K562 (cell line): ENCODE results near the gene FPGS. TPM values are rescaled to one million over a fixed set of nuclear protein-coding genes. Genes with fewer than 3 reads are reported as not detected.

Source experiments
- ATAC-seq: fragments of 200-7000 bp; cut with Tn5 transposase; 3 replicates; pipeline ENCODE4 v1.9.1; 2020; ENCODE audit warnings: moderate library complexity
- BruUV-seq: library from RNA; stranded (reverse); fragments of 400-500 nt; replicated peaks from 2 replicates; lab custom pipeline; 2021; lab: Mats Ljungman, UMichigan
- CTCF ChIA-PET: fragments of 300-600 bp; formaldehyde crosslinking; extraction: SDS; loops from one replicate; lab custom pipeline; 2021; ENCODE audit warnings: low intra/inter-chr PET ratio; lab: Yijun Ruan, JAX
- POLR2A ChIA-PET: fragments of 300-600, 350-650 bp; sonication (Branson Sonifier 250); formaldehyde crosslinking; extraction: SDS; loops from one replicate; lab custom pipeline; 2021; ENCODE audit warnings: antibody characterized with exemption, inconsistent platforms; lab: Yijun Ruan, JAX
- DNase-seq, 4 experiments: peaks; one replicate each; pipeline versions ENCODE4 v3.0.0 to v3.0.0-alpha.2; 2011 to 2018; ENCODE audit warnings: low spot score in 3 of 4, mixed read lengths in 3 of 4; ENCODE audit errors: extremely low read depth in 1 of 4
- FAIRE-seq: peaks from 2 replicates; lab custom pipeline; 2011; peaks lifted over from hg19 to GRCh38; lab: Jason Lieb, UNC
- H2AFZ ChIP-seq: 2 replicates; pipeline ENCODE4 v1.6.0; 2011; ENCODE audit warnings: low read depth, low read length, control low read depth, inconsistent platforms
- H3K27ac ChIP-seq: fragments of 200-600 bp; 3 replicates; pipeline ENCODE4 v1.8.0; 2011; ENCODE audit warnings: low read depth, mild to moderate bottlenecking, control low read depth, inconsistent platforms, low read length, moderate library complexity, mixed read lengths; ENCODE audit errors: extremely low read depth
- H3K27me3 ChIP-seq, 2 experiments: fragments of 300-600 bp in 1 of 2; 2 replicates in 1 of 2; 3 replicates in 1 of 2; pipeline versions ENCODE4 v1.6.0 to v1.8.0; 2011; ENCODE audit warnings: inconsistent platforms in 2 of 2, low read length in 2 of 2, mild to moderate bottlenecking in 1 of 2, mixed read lengths in 1 of 2, moderate library complexity in 1 of 2; ENCODE audit not compliant: control insufficient read depth in 2 of 2, insufficient read depth in 2 of 2
- H3K36me3 ChIP-seq: fragments of 300-600 bp; 3 replicates; pipeline ENCODE4 v1.8.0; 2011; ENCODE audit warnings: mild to moderate bottlenecking, low read length, inconsistent platforms; ENCODE audit not compliant: control insufficient read depth, insufficient read depth
- H3K4me1 ChIP-seq, 2 experiments: fragments of 200-600 bp in 1 of 2; replicated peaks in 1 of 2; 2 replicates in 1 of 2; 3 replicates in 1 of 2; pipeline versions ENCODE4 v1.5.1 to v1.8.0; 2011; ENCODE audit warnings: inconsistent platforms in 2 of 2, low read length in 2 of 2, mild to moderate bottlenecking in 1 of 2, mixed read lengths in 1 of 2, moderate library complexity in 1 of 2; ENCODE audit not compliant: control insufficient read depth in 2 of 2, insufficient read depth in 2 of 2
- H3K4me2 ChIP-seq: 2 replicates; pipeline ENCODE4 v1.6.1; 2011; ENCODE audit warnings: low read length, control low read depth, inconsistent platforms, mixed read lengths; ENCODE audit not compliant: insufficient read depth
- H3K4me3 ChIP-seq: fragments of 200-600 bp; sonication (generic), shearing (Covaris generic); 2 replicates; pipeline ENCODE4 v1.5.1; 2016; ENCODE audit warnings: control low read depth, inconsistent platforms
- H3K79me2 ChIP-seq: fragments of 200-600 bp; 3 replicates; pipeline ENCODE4 v1.8.0; 2011; ENCODE audit warnings: low read length, inconsistent platforms; ENCODE audit not compliant: control insufficient read depth, insufficient read depth
- H3K9ac ChIP-seq, 2 experiments: 2 replicates each; pipeline versions ENCODE4 v1.6.0 to v1.6.1; 2011; ENCODE audit warnings: low read depth in 2 of 2, low read length in 2 of 2, control low read depth in 1 of 2, inconsistent platforms in 1 of 2, mild to moderate bottlenecking in 1 of 2, mixed read lengths in 1 of 2; ENCODE audit not compliant: insufficient read depth in 1 of 2
- H3K9me1 ChIP-seq: one replicate; pipeline ENCODE4 v1.6.0; 2011; ENCODE audit warnings: inconsistent platforms, mild to moderate bottlenecking, low read length, moderate library complexity; ENCODE audit not compliant: control insufficient read depth, insufficient read depth
- H3K9me3 ChIP-seq: replicated peaks from 2 replicates; pipeline ENCODE4 v1.5.1; 2011; ENCODE audit warnings: low read depth, low read length, inconsistent platforms; ENCODE audit not compliant: control insufficient read depth, insufficient read depth
- H4K20me1 ChIP-seq: replicated peaks from 2 replicates; pipeline ENCODE4 v1.6.1; 2011; ENCODE audit warnings: low read length, inconsistent platforms, mixed read lengths; ENCODE audit not compliant: control insufficient read depth, insufficient read depth
- ATF3 ChIP-seq, 2 experiments: fragments of 450-650 bp in 1 of 2; sonication (generic) in 1 of 2; formaldehyde crosslinking in 1 of 2; IDR thresholded peaks in 1 of 2; conservative IDR thresholded peaks in 1 of 2; 2 replicates each; pipeline versions ENCODE4 v1.6.1 to v1.8.1; 2016 to 2023; ENCODE audit warnings: mild to moderate bottlenecking in 2 of 2, moderate library complexity in 2 of 2, inconsistent platforms in 1 of 2, missing genetic modification reagents in 1 of 2
- ATF6 ChIP-seq: sonication (generic); formaldehyde crosslinking; IDR thresholded peaks from 2 replicates; pipeline ENCODE4 v1.4.0; 2020; ENCODE audit warnings: mild to moderate bottlenecking, missing genetic modification reagents
- CEBPB ChIP-seq: fragments of 450-650 bp; IDR thresholded peaks from 2 replicates; pipeline ENCODE4 v1.6.1; 2016; ENCODE audit warnings: missing genetic modification characterization, missing compliant biosample characterization
- HMG20A ChIP-seq: fragments of 450-650 bp; formaldehyde crosslinking; conservative IDR thresholded peaks from 2 replicates; pipeline ENCODE4 v1.4.0; 2020; ENCODE audit warnings: mild to moderate bottlenecking, mixed read lengths
- MNT ChIP-seq, 2 experiments: fragments of 450-650 bp; conservative IDR thresholded peaks; 2 replicates each; pipeline ENCODE4 v1.6.1; 2017; ENCODE audit warnings: mild to moderate bottlenecking in 2 of 2, moderate library complexity in 2 of 2
- NFYB ChIP-seq: IDR thresholded peaks from 2 replicates; pipeline ENCODE4 v1.6.1; 2011; ENCODE audit warnings: mild to moderate bottlenecking, moderate library complexity; ENCODE audit not compliant: insufficient read length; ENCODE audit errors: extremely low read depth
- RBM39 ChIP-seq: fragments of 200-400 bp; formaldehyde crosslinking; optimal IDR thresholded peaks from 2 replicates; pipeline ENCODE3; 2018; ENCODE audit warnings: low read depth, low read length
- RNF219 ChIP-seq: fragments of 250-450 bp; sonication (Bioruptor Pico); IDR thresholded peaks from 2 replicates; pipeline ENCODE4 v1.5.0; 2022; ENCODE audit warnings: mild to moderate bottlenecking
- SP2 ChIP-seq: IDR thresholded peaks from 2 replicates; pipeline ENCODE4 v1.6.1; 2011; ENCODE audit warnings: mild to moderate bottlenecking, low read depth, low read length, moderate library complexity; ENCODE audit not compliant: poor library complexity, severe bottlenecking; ENCODE audit errors: extremely low read depth
- TCF15 ChIP-seq: fragments of 250-450 bp; sonication (Bioruptor Pico); IDR thresholded peaks from 2 replicates; pipeline ENCODE4 v1.8.0; 2022; ENCODE audit warnings: moderate library complexity, mild to moderate bottlenecking, inconsistent platforms
- ZNF696 ChIP-seq: fragments of 250-450 bp; sonication (Bioruptor Pico); conservative IDR thresholded peaks from 2 replicates; pipeline ENCODE4 v1.4.0; 2020; ENCODE audit warnings: mild to moderate bottlenecking, moderate library complexity
- ZZZ3 ChIP-seq: fragments of 450-650 bp; IDR thresholded peaks from 2 replicates; pipeline ENCODE4 v1.6.1; 2016; ENCODE audit warnings: antibody characterized with exemption, mild to moderate bottlenecking, moderate library complexity
- WGBS: fragments of 100-300 bp; shearing (Covaris generic); methylation state at CpG from one replicate; pipeline ENCODE4 v1.1.6; 2016; ENCODE audit warnings: low coverage, mixed read lengths; ENCODE audit not compliant: insufficient coverage; ENCODE audit errors: missing lambda C conversion rate; 5-methylcytosine and 5-hydroxymethylcytosine counted together
- in situ Hi-C: fragments of 300-500 bp; cut with MboI; formaldehyde crosslinking; loops from 4 replicates; pipeline ENCODE4 v1.15.0; 2018; ENCODE audit warnings: inconsistent platforms, mixed read lengths
- intact Hi-C: fragments of 100-400 bp; cut with micrococcal nuclease; formaldehyde crosslinking; loops from 2 replicates; pipeline ENCODE4 v1.14.2; 2022
- polyA plus RNA-seq, 8 experiments: library from polyadenylated mRNA; depleted of rRNA in 4 of 8; stranded (reverse) in 5 of 8; unstranded in 3 of 8; fragments of >200 nt; fragmentation: Nextera tagmentation in 2 of 8; fragmentation: Illumina TruSeq in 1 of 8; extraction: Ambion mirVana in 2 of 8; extraction: Trizol in 1 of 8; gene quantifications; 2 replicates each; pipeline versions ENCODE4 v1.2.1 to v1.2.3, GENCODE V29; 2011 to 2014; ENCODE audit warnings: inconsistent platforms in 1 of 8, missing spikeins in 1 of 8
- total RNA-seq, 7 experiments: library from RNA; depleted of rRNA in 6 of 7; stranded (reverse); fragments of >200 nt in 6 of 7; fragmentation: Illumina TruSeq in 2 of 7; extraction: Trizol in 2 of 7; gene quantifications; 2 replicates each; pipeline versions ENCODE4 v1.2.1 to v1.2.3, GENCODE V29; 2011 to 2021; ENCODE audit warnings: low replicate concordance in 1 of 7

Gene FPGS
- total and polyA plus RNA-seq, 9 of the 15 experiments (the other 6 are each of a cell fraction or from before 2014, with no cell fraction given), result 0.84 to 86.4 (median 59.2) TPM

- WGBS, result 62% methylated on average over 6 of the region's 6 CpGs
- H3K27ac ChIP-seq, result no peak overlapping the region
- in situ Hi-C loops, result no loop called here
- H3K79me2 ChIP-seq, result no peaks in the 10 kb centered on the region
- H3K9ac ChIP-seq, result peak overlapping the region in 1 of 2 experiments; percentile 69; a peak in 1 of 4 replicates
- DNase-seq (no peak), ATAC-seq (peak; percentile 48; the same call in 2 of the 3 replicates), FAIRE-seq (no peak)
- POLR2A ChIA-PET, result interaction anchor here (0.6 kb wide), 3 partner anchors 10 to 54 kb away, joined by 3 to 6 read pairs (median 5); no protein-coding TSS in a partner anchor
- no peaks in the 10 kb centered on the region for H3K36me3 ChIP-seq
- no peaks in the 10 kb centered on the region for H4K20me1 ChIP-seq
- H2AFZ ChIP-seq, result no peak overlapping the region
- H3K9me3 ChIP-seq, result peaks cover 17% of the 10 kb centered on the region
- BruUV-seq, result no TSS peak
- peaks cover 3% of the 10 kb centered on the region for H3K9me1 ChIP-seq
- H3K27me3 ChIP-seq, result no peaks in the 10 kb centered on the region
- intact Hi-C loops, result no loop called here
- H3K4me1 ChIP-seq, result peaks cover 23 to 27% of the 10 kb centered on the region in 2 experiments
- H3K4me2 ChIP-seq, result no peak overlapping the region
- no peak overlapping the region for H3K4me3 ChIP-seq
- CTCF ChIA-PET, result no interaction called here
- no peak for TF ChIP-seq RNF219
- peak; percentile 31; the same call in 1 of the 2 replicates for TF ChIP-seq CEBPB (tag)
- no peak for TF ChIP-seq RBM39
- TF ChIP-seq HMG20A (CRISPR knock-in tag), result no peak
- TF ChIP-seq ZNF696, result no peak
- no peak for TF ChIP-seq ZZZ3
- TF ChIP-seq NFYB, result no peak
- TF ChIP-seq MNT (conservative IDR thresholded peaks at IDR 0.05), result no peak
- TF ChIP-seq ATF3 (IDR thresholded peaks at IDR 0.05), result 0 out of 2 replicates have a peak, but pooled peaks have one; percentile 8
- no peak for TF ChIP-seq ATF3 (CRISPR knock-in tag; conservative IDR thresholded peaks at IDR 0.05)
- TF ChIP-seq SP2, result no peak
- TF ChIP-seq ATF6, result no peak
- TF ChIP-seq TCF15 (CRISPR knock-in tag), result no peak
Measured at GRCh38 chr9:127847178-127847510, 44.5 kb downstream of the FPGS start.
